ENCODE measurements around the gene ALLC. TPM values are rescaled to one million over a fixed set of nuclear protein-coding genes. Genes with fewer than 3 reads are reported as not detected.

Gene ALLC
- total RNA-seq, 1 experiment from 2014 or later, result not detected

DNA sequence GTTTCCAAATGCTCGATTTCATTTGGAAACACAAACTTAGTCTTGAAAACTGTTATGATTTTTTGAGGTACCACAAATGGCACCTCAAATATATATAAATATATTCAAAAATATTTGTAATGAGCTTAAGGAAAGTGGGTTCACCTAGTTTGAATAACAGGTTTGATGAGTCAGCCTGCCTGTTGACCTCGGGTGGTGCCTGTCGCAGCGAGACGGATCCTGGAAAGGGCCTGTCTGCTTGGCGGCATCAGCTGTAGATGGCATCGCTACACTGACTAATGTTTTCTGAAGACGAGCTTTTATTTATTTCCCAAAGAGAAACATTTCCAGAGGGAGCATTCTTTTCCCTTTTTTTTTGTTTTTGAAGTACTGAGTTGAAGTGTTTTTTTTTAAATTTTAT lies 6.9 kb downstream of the ALLC start:
- Histone ChIP-seq H3K4me3 (ENCODE audit: low read depth, low read length) (no peak overlapping the region), H3K4me1 (no peaks in the 10 kb centered on the region), H3K27me3 (replicated peaks; ENCODE audit: control insufficient read depth, insufficient read depth, low read length) (no peaks in the 10 kb centered on the region), H3K36me3 (ENCODE audit: control insufficient read depth, insufficient read depth, low read length) (no peaks in the 10 kb centered on the region), H3K9me3 (no peaks in the 10 kb centered on the region)
- peak in 1 of 2 experiments; percentile 12 for DNase-seq
- BruUV-seq (replicated peaks), result no TSS peak
- Mint-ChIP-seq H3K36me3 (ENCODE audit: insufficient read depth, unreplicated experiment) (no peaks in the 10 kb centered on the region), H3K27me3 (ENCODE audit: insufficient read depth, unreplicated experiment) (peaks cover 3% of the 10 kb centered on the region), H3K4me3 (ENCODE audit: unreplicated experiment) (no peak overlapping the region), H3K9me3 (ENCODE audit: unreplicated experiment) (no peaks in the 10 kb centered on the region), H3K27ac (ENCODE audit: unreplicated experiment) (no peak overlapping the region), H3K4me1 (ENCODE audit: low read depth, unreplicated experiment) (no peaks in the 10 kb centered on the region)
- intact Hi-C loops (cut with micrococcal nuclease; ENCODE audit: unreplicated experiment), result no loop called here
- TF ChIP-seq, protein P1, sequence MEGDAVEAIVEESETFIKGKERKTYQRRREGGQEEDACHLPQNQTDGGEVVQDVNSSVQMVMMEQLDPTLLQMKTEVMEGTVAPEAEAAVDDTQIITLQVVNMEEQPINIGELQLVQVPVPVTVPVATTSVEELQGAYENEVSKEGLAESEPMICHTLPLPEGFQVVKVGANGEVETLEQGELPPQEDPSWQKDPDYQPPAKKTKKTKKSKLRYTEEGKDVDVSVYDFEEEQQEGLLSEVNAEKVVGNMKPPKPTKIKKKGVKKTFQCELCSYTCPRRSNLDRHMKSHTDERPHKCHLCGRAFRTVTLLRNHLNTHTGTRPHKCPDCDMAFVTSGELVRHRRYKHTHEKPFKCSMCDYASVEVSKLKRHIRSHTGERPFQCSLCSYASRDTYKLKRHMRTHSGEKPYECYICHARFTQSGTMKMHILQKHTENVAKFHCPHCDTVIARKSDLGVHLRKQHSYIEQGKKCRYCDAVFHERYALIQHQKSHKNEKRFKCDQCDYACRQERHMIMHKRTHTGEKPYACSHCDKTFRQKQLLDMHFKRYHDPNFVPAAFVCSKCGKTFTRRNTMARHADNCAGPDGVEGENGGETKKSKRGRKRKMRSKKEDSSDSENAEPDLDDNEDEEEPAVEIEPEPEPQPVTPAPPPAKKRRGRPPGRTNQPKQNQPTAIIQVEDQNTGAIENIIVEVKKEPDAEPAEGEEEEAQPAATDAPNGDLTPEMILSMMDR (IDR thresholded peaks at IDR 0.05; ENCODE audit: insufficient read depth in 1 of 2, low read depth in 1 of 2, low read length in 1 of 2, severe bottlenecking in 1 of 2, unreplicated experiment in 1 of 2), result no peak
- CTCF ChIA-PET, result no interaction called here
- POLR2A ChIA-PET, result no interaction called here

DNA sequence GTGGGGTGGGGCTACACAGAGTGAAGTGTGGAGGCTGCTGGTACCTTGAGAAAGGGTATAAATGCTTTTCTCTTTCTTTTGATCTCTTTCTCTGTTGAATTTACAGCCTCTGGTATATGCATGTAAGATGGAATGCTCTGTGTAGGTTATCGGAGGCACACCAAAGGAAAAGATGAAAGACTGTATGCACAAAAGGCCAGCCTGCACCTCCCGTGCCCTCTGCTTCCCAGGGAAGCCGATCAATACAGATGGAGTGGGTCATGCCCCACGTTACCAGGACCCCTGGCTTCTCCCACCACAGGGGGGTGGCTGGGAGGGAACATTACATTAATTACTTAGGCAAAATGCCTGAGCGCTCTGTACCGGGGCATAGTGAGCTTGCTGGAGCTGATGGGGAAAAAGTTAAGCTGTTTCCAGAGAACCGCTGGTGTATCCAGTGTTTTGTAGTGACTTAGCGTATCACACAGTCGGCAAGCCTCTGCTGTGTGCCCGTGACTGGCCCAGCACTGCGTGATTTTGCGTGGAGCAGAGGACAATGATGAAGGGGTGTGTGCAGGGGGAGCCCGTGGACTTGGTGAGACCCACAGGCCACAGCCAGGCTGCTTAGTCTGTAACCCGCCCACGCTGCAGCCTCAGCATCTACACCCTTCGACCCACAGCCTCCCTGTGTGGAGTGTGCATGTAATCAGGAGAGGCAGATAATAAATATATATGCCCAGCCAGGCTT lies 8.0 kb downstream of the ALLC start:
- Histone ChIP-seq H3K27me3 (replicated peaks; ENCODE audit: control insufficient read depth, insufficient read depth, low read length) (no peaks in the 10 kb centered on the region), H3K9me3 (no peaks in the 10 kb centered on the region), H3K36me3 (ENCODE audit: control insufficient read depth, insufficient read depth, low read length) (no peaks in the 10 kb centered on the region), H3K4me3 (ENCODE audit: low read depth, low read length) (no peak overlapping the region), H3K4me1 (no peaks in the 10 kb centered on the region)
- BruUV-seq (replicated peaks), result no TSS peak
- Mint-ChIP-seq H3K27ac (ENCODE audit: unreplicated experiment) (no peak overlapping the region), H3K9me3 (ENCODE audit: unreplicated experiment) (no peaks in the 10 kb centered on the region), H3K27me3 (ENCODE audit: insufficient read depth, unreplicated experiment) (peaks cover 3% of the 10 kb centered on the region), H3K36me3 (ENCODE audit: insufficient read depth, unreplicated experiment) (no peaks in the 10 kb centered on the region), H3K4me3 (ENCODE audit: unreplicated experiment) (no peak overlapping the region), H3K4me1 (ENCODE audit: low read depth, unreplicated experiment) (no peaks in the 10 kb centered on the region)
- ChIA-PET POLR2A (no interaction called here), CTCF (no interaction called here)
- DNase-seq, result peak in 1 of 2 experiments; percentile 10
- intact Hi-C loops (cut with micrococcal nuclease; ENCODE audit: unreplicated experiment), result no loop called here
- TF ChIP-seq, protein P1 (IDR thresholded peaks at IDR 0.05; ENCODE audit: insufficient read depth in 1 of 2, low read depth in 1 of 2, low read length in 1 of 2, severe bottlenecking in 1 of 2, unreplicated experiment in 1 of 2), result no peak

DNA sequence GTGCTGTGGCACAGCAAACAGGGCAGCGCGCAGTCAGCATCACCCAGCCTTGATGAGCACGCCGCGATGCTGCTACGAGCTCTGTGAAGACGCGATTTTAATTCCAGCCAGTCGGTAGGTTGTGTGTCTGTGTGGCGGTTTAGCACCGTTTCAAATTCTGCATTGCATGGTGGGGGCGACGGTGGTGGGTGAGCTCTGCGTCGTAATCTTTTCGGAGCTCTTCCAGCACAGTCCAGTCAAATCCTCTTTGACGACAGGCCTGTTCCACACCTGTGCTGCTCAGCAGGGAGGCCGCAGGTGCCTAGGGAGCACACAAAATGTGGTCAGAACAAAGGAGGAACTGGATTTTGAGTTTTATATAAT lies 8.6 kb downstream of the ALLC start:
- no peak overlapping the region for H3K27ac Mint-ChIP-seq (ENCODE audit: unreplicated experiment)

More for the DNA sequence above, 8.6 kb downstream of the ALLC start:
- no TSS peak for BruUV-seq (replicated peaks)
- Histone ChIP-seq H3K27me3 (replicated peaks; ENCODE audit: control insufficient read depth, insufficient read depth, low read length) (no peaks in the 10 kb centered on the region), H3K9me3 (no peaks in the 10 kb centered on the region), H3K4me1 (no peaks in the 10 kb centered on the region), H3K4me3 (ENCODE audit: low read depth, low read length) (no peak overlapping the region), H3K36me3 (ENCODE audit: control insufficient read depth, insufficient read depth, low read length) (no peaks in the 10 kb centered on the region)
- POLR2A ChIA-PET, result no interaction called here
- H3K4me3 Mint-ChIP-seq (ENCODE audit: unreplicated experiment), result no peak overlapping the region
- peaks cover 3% of the 10 kb centered on the region for H3K27me3 Mint-ChIP-seq (ENCODE audit: insufficient read depth, unreplicated experiment)
- DNase-seq, result peak in 1 of 2 experiments; percentile 9
- no peaks in the 10 kb centered on the region for H3K4me1 Mint-ChIP-seq (ENCODE audit: low read depth, unreplicated experiment)
- no peaks in the 10 kb centered on the region for H3K36me3 Mint-ChIP-seq (ENCODE audit: insufficient read depth, unreplicated experiment)
- CTCF ChIA-PET, result no interaction called here
- H3K9me3 Mint-ChIP-seq (ENCODE audit: unreplicated experiment), result no peaks in the 10 kb centered on the region
- intact Hi-C loops (cut with micrococcal nuclease; ENCODE audit: unreplicated experiment), result no loop called here
- TF ChIP-seq, protein P1 (IDR thresholded peaks at IDR 0.05; ENCODE audit: insufficient read depth in 1 of 2, low read depth in 1 of 2, low read length in 1 of 2, severe bottlenecking in 1 of 2, unreplicated experiment in 1 of 2), result no peak

All from Caco-2 (cell line).